ENCODE data around the gene XPR1.

XPR1 gene

DNA sequence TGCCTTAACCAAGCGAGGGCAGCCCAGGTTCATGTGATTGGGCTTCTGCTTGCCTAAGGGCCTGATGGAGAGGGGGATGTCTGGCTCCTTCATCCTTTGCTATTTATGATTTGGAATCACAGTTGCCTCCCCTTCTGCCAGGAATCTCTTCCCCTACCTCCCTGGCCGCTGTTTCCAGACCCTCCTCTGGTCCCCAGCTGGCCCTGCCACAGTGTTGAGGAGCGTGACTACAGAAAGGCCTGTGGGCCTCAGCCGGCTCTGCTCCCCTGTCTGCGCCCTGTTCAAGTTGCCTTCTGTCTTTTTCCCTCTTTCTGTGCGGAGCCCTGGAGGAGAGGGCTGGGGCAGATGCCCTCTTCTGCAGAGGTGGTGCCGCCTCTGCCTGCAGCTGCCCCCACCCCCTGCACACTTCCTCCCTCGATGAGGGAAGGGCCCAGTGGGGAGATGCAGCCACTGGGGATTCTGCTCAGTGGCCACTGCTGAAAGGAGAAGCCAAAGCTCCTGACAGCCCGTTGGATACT lies 287.4 kb downstream of the XPR1 start:
- no peak for DNase-seq

DNA sequence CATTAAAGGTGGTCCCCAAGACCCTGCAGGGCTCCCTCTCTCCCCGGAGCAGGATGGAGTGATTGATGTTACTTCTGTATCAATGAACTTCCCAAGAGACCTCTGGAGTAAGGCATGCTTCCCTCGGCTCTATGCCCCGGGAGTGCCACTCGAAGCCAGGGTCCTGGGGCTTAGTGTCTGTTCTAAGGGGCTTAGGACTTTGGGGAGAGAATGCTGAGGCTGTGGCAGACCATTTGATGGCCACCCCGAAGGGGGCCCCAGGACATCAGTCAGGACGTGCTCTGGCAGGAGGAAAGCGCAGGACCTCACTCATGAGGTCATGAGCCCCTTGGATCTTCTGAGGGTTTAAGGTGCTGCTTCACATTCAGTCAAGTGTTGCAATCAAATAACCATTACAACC lies 288.4 kb downstream of the XPR1 start:
- DNase-seq, result no peak

DNA sequence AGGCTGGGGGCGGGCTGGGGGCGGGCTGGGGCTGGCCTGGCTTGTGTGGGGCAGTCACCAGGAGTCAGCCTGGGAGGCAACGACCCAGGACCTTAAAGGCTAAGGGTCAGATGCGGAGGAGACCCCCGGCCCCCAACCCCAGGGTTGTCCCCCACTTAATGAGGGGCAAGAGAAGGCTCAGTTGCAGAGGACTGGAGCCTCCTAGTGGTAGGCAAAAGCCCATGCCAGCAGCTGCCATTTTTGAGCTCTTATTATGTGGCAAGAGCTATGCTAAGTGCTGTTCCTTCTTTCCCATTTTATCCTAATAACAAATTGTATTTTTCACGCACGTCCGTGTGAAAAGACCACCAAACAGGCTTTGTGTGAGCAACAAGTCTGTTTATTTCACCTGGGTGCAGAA lies 288.9 kb downstream of the XPR1 start:
- DNase-seq, result no peak

DNA sequence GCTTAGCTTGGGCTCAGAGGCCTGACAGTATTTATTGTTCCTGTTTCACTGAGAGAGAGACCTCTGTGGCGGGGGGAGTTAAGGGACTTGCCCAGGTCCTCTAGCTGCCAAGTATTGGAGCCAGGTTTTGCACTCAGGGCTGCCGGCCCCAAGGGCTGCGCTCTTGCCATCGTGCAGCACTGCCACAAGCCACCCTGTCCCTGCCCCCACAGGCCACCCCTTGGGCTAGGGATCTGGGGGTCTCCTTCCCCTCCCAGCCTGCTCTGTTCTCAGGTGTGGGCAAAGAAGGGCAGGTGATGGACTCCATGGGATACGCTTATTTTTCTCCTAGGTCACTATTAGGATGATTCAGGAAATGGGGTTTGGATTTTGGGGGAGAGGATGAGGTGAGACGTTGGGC lies 289.6 kb downstream of the XPR1 start:
- no peak for DNase-seq

DNA sequence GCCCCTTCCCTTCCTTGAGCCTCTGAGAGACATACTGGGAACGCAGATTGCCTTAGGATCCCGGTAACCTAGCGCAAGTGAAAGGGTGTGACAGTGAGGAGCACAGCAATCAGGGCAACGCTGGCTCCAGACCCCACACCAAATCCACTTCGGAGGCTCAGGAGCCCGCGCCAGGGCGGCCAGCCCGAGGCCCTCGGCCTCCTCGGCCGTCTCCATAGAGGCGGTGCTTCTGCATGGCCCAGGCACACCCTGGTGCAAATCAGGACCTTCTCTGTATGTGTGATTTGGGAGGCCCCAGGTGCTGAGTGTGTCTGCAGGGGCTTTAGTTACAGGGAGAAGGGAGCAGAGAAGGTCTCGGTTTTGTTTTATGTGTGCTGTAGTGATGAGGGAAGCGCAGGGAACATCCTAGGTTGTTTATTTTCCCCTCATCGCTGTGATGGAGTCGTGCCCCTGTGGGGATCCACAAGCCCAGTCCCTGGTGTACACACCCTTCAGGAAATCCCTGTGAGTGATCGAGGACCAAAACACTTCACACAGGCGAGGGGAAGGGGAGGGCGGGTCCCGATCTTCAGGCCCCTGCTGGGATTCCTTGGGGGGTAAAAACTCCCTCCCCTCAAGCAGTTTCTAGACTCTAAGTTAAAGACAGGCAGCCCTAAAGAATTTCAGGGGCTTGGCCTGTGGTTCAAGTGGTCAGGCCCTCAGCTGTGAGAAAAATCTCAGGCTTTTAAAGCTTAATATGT lies 290.2 kb downstream of the XPR1 start:
- DNase-seq, result no peak

DNA sequence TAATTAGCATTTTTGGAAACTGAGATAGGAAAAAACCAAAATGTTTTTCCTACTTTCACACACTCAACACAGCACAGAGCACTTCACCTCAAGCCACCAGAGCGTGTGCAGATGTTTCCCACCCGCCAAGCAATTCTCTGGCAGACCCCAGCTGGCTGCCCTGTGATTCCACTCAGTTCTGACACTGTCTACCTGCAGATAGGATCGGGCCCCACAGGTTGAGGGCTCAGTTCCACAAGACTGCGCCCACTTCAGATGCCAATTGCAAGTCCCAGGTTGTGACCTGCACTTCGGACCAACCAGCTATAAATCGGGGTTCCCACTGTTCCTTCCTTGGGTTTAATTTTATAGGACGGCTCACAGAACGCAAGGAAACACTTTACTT lies 290.8 kb downstream of the XPR1 start:
- no peak for DNase-seq

DNA sequence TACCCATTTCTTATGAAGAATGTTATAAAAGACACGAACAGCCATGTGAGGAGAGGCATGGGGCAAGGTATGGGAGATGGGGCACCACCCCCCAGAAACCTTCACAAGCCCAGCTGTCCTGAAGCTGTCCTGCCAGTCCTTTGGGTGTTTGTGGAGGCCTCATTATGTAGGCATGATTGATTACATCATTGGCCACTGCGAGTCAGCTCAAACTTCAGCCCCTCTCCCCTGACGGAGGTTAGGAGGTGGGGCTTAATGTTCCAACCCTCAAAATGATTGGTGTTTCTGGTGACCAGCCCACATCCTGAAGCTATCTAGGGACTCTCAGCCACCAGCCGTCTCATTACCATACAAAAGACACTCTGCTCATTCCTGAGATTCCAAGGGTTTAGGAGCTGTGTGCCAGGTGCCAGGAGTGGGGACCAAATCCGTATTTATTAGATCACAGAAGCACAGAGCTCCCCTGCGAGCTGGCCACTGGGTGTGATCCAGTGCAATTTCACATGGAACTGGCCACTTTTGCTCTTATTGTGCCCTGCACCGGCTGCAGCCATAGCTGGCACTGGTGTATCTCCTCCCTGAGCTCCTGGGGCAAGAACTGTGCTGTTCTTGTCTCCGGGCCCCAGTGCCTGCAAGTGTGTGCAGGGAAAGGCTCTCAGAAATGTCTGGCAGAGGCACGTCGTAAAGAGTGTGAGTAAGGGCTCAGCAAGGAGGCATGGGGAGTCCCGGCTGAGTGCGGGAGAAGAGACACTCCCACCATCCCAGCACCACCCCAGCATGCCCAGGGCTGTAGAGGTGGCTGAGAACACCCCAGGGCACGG lies 291.4 kb downstream of the XPR1 start:
- DNase-seq, result no peak

DNA sequence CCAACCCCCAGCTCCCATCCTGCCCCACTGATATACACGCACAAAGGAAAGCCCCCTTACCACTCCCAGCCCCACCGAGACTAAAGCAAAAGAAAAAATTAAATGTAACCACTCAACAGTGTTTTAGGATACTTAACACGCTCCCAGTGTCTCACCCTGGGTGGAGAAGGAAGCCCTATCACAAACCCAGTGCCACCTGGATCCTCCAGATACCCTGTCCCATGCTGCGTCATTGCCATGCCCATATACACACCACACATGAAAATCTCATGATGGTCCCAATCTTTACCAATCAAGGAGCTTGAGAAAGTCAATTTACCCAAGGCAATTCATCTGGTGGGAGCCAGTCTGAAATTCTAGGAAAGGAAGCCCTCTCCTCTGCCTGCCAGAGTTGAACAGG lies 292.1 kb downstream of the XPR1 start:
- DNase-seq, result no peak

DNA sequence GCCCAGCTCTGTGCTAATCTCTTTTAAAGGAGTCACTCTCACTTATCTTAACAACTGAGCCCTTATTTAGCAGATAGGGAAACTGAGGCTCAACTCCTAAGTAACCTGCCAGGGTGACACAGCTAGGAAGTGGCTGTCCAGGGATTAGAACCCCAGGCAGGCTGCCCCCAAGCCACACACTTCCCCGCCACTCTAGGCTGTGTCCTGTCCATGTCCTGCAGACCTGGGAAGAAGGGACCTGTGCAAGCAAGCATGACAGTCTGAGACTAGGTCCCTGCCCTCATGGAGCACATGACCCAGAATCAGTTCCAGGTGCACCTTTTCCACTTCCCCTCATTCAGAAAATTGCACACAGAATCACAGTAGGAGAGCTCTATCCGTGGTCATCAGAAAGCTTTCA lies 293.1 kb downstream of the XPR1 start:
- DNase-seq, result no peak

DNA sequence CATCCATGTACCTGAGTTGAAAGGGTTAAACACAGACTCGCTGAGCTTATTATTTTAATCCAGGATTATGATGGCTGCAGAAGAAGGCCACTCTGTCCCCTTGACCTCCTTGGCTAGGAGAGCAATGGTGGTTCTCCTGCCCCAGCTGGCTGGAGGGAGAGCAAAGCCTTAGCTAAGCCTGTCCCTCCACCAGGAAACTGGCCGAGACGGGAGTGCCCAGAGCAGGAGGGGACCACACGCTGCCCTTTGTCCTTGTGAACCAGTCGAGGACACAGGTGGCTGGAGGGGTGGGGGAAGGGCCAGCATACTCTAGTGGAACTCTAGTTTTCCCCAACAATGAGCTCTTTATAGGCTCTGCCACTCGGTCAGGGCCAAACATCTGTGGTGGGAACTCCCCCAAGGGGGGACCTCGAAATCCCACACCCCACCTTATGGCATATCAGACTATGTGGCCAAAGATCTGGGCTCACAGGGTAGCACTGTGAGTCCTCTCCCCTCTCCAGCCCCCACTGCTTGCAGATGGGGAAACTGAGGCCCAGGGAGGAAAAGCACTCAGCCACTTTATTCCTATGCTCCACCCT lies 293.7 kb downstream of the XPR1 start:
- DNase-seq, result no peak

DNA sequence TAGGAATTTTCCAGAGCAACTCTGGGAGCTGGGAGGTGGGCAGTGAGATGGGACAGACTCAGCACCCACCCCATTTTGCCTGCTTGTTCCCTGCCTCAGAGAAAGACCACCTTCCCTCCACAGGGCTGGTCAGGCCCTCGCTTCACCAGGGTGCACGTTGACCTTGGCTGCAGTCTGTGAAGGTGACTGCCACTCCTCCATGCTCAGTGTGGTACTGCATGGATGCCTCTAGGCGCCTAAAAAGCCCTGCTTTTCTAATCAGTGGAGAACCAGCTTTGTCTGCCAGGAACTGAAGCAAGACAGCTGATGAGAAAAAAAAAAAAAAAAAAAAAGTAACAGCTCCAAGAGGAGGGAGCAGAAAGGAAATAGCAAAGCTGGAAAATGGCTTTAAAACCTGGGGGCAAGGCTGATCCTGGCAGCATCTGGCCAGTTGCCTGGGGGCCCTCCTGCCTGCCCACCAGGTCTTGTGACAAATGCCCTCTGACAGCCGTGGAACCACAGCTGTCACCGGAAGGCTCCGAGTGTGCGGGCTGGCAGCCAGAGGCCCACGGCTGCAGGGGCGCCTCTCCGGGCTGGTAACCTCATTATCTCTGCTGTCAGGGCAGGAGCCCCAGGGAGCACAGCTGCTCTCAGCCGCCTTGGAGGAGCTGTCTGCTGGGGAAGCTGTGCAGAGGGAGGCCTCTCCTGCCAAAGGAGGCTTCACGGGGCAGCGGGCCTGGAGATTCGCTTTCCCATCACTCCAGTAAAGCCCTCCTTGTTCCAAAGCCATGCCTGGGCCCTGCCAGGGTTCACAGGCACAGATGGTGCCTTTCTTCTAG lies 294.6 kb downstream of the XPR1 start:
- no peak for DNase-seq

DNA sequence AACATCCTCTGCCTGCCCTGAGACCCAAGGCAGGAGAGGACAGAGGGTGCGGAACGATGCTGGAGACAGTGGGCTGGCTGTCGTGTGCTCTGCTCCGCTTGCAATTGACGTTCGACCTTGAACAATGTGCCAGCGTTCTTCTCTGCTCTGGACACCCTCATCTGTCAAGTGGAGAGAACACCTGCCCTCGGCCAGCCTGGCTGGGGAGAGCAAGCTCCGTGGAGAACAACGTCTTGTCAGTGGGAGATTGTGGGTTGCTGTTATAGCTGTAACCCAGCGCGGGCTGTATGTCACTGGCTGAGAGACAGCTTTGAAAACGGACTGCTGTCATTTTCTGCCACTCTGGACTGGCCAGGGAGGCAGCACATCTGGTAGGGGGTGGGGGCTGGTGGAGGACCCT lies 295.5 kb downstream of the XPR1 start:
- no peak for DNase-seq

DNA sequence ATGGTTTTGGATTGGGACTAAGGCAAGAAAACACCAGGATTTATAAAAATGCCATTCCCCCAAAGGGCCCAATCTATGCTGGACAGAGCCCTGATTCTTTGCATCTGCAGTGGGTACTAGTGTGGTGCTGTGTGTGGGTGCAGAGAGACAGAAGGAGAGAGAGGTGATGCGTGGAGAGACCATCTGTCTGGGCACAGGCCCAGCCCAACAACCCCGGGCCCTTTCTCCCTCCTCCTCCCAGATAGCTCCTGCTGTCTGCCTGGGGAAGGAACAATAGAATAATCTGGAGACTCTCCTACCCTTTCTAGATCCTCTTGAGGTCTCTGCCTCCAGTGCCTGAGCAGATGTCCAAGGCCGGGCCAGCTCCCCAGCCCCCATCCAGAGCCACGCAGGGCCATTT lies 296.0 kb downstream of the XPR1 start:
- no peak for DNase-seq

DNA sequence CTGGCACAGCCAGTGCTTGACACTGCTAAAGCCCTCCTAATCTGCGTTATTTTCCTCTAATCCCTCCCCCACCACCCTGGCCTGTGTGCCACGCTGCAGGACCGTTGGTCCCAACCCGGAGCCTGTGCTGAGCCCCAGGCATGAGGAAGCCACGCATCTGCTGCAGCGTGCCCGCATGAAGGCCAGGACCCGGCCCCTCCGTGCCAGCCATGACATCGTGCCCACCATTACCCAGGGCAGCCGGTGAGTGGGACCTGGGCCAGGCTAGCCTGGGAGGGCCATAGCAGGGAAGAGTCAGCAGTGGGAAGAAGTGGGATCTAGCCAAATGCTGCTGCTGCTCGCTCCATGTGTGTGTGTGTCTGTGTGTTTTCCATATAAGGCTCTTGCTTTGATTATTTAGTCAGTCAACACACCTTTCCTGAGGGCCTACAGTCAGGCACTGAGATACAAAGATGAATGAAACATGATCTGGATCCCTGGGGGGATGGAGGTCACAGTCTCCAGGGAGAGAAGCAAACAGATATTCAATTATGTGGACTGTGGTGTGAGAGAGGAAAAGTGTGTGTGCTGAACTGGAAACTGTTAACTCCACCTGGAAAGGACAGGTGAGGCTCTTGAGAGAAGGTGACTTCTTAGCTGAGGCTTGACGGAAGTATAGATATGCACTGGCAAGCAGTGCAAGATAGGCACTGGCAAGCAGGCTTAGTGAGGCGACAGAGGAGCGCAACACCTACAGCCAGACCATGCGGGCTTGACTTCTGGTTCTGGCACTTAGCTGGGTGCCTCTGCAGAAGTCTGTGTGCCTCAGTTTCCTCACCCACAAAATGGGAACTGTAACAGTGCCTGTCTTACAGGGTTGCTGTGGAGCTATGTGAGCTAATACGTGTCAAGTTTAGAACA lies 296.8 kb downstream of the XPR1 start:
- no peak for DNase-seq

DNA sequence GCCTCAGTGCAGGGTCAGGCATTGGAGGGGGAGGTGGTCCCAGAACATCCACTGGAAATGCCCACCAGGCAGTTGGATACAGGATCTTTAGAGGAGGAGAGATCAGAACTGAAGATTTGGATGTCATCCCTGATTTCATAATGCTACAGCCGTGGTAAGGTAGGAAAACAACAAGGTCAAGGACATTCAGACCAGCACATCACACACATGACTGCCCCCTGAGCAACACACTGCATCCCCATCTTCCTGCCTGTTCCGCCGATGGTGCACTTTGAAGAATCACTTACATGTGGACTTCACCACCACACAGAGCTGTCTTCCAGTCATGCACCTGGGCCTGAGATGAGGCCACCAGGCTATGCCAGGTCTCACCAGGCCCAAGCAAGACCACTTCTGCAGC lies 297.6 kb downstream of the XPR1 start:
- DNase-seq, result no peak

DNA sequence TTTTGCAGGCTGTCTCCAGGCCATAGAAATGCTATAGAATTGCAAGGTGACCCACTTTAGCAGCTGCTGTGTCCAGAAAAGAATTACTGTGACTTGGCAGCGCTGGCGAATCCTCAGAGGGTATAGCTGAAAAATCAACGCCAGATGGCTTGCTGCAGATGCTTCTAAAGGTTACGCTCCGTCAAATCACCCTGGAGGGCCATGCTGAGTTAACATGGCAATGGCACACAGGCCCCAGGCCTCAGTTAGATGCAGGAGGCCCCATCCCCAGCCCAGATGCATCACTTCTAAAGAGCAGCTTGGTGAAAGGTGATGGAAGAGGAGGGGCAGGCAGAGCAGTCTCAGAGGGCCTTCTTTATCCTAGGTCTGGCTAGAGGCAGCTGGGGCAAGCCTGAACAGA lies 298.9 kb downstream of the XPR1 start:
- no peak for DNase-seq

DNA sequence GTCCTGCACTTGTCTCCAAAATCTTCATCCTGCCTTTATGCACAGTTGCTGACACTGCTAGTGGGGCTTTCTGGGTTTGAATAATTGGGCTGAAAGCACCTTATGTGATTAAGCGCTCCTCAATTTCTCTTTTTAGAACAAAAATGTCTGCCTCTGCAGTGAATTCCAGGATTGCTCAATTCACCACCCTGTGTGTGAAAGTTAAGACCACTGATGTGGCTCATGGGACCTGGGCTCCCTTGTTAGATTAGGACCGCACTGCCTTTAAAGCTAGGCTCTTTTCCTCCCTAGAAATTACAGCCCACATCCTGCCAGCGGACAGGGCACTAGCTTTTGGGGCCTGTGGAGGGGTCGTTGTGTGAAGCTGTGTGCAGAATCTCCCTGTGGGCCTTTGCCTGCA lies 299.7 kb downstream of the XPR1 start:
- no peak for DNase-seq

DNA sequence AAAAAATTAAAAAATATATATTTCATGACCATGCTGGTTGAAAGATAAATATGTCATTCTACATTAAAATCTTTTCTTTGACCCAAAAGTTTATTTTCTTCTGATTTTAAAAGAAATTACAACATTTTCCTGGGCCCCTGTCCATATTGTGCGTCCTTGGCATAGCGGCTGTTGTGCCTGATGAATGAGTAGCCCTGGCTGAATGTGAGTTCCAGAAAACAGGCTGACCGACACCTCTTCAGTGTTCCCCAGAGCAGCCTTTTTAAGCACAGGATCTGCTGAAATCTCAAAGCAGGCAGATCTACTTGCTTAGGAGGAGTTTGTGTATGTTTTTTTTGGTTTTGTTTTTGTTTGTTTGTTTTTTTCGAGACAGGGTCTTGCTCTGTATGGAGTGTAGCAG lies 300.6 kb downstream of the XPR1 start:
- no peak for DNase-seq

DNA sequence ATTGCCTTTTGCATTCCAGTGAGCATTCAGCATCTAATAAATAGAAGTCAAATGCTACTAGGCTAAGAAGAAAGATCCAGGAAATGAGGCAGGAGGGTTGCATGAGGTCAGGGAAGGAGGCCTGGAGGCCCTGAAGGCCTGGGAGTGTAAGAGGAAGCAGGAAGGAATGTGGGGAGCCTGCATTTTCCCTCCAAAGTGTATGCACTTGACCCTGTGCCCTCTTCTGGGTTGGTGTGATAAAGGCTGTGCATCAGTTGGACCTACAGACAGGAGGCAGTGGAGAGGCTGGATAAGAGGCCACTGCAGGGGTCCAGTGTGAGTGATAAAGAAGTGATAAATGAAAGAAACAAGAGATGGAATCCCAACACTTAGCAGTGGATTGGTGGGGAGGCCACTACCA lies 301.3 kb downstream of the XPR1 start:
- DNase-seq, result no peak

DNA sequence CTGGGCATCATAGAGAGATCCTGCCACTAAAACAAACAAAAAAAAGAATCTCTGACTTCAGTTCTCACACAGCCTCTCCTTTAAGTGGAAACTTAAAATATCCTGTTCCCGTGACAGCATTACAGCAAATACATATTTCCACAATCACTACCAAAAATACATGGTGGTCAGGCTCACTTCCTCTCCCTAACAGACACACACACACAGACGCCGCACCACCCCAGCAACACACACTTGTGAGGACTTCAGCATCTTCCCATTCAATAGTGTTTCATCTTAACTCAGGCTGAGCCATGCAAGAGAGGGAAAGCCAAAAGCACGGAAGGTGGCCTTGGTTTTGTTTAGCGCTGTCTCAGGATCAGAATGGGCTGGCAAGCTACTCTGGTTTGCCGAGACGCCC lies 302.7 kb downstream of the XPR1 start:
- DNase-seq, result no peak

DNA sequence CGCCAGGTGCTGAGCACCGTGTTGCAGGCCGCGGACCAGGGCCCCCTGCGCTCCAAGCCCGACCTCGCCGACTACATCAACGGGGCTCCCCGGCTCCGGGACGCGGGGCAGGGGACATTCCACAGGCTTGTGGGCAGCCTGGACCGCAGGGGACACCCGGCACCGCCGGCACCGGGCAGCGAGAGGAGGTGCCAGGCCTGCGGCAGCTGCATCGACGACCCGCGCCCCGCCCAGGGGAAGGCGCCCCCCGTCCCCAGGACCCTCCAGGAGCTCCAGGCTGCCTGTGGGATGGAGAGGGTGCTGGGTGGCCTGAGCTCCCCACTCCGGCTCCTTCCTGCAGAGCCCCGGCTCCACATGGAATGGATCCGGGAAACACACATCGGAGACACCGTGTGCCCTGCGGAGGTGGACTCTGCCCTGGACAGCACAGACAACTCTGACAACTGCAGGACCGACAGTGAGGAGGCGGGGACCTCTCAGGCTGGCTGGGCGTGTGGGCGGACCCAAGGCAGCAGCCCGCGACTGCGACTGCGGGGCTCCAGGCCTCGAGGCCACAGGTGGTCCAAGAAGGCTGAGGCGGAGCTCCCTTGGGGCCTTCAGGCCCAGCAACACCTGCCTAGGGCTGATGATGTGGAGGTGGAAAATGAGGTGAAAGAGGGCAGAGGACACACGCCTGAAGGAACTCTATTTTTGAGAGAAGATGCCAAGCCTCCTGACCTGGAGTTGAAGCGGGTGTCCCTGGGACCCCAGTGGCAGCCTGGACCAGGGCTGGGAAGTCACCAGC lies 303.7 kb downstream of the XPR1 start:
- DNase-seq, result no peak

Measured in activated effector memory CD4-positive, alpha-beta T cell treated with anti-CD3 and anti-CD28 coated beads, Interleukin-2, amount 50 U/mL, for 16 hours (primary cell).